Hematopoietic multipotent progenitor cell treated with erythropoietin and hydrocortisone succinate and interleukin-3 and kit ligand, for 4 days (in vitro differentiated cells): ENCODE results near the gene SUGCT.

ENCODE experiments used
- DNase-seq: peaks from one replicate; pipeline ENCODE4 v3.0.0-alpha.2; 2015

SUGCT gene

DNA sequence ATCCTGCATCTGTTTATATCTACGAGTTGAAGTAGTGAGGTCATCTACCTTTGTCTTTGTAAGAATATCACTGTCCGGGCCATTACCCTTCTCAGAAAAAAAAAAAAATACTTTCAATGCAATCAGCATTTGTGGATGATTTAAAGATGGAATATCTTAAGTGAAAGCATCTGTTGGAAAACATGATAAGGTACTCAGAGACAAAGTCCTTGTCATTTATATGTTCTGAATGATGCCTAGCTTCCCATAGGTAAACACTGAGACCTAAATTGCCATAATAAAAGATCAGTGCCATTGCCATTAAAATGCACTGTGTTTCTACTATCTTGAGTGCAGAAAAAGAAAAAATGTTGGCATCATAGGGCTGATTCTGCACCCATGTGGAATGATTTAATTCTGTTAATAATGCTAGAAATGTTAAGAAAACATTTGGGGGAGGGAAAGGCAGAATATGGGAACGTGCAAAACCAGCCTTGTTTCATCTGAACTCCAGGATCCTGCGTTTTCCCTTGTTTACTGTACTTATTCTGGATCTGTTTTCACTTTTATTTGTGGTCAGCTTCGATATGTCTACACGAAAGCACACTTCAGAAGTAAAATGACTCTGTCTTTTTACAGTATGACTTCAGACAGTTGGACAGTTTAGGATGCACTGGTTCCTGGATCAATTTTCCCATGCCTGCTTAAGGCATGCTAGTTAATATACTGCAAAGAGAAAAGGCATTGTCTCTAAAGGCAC, 669.8 kb downstream of the SUGCT start:
- DNase-seq, result no peak

DNA sequence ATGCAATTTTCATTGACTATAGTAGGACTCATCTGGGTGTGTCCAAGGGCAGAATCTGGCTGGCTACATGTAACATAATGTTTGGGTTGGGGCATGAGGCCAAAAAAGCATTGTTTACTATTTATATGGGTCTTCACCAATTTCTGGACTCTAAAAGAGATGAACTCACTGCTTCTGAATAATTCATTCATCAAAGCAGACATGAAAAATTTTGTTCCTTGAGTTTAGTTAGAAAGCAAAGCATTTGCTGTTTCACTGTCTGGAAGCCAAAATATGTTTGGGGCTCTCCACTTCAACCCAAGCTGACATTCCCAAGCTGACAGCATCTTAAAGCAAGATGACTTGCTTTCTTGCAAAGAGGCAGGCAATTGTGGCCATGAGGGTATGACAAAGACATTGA, 670.6 kb downstream of the SUGCT start:
- DNase-seq, result no peak

DNA sequence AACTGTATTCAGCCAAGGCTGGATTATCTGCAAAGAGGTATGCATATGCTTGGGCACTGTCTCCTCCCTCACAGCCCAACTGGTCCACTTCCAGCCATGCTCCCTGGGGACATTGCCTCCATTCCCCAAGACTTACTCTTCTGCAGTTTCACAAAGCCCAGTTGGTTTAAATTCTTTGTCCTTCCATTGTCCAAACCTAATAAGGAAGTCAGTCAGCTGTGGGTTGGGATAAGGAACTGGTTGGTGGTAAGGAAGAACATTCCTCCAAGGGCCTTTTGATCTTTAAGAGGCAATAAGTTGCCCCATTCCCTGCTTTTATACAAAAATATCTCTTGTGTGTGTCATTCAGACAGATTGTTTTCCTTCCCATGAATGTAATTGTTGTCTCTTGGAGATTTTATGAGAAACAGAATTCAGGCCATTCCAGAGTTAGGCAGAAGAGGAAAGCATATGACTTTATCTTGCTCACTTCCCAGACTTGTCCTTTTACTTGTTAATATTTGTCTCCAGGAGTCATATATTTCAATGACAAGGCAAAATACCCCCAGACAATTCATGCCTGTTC, 673.7 kb downstream of the SUGCT start:
- DNase-seq, result no peak

DNA sequence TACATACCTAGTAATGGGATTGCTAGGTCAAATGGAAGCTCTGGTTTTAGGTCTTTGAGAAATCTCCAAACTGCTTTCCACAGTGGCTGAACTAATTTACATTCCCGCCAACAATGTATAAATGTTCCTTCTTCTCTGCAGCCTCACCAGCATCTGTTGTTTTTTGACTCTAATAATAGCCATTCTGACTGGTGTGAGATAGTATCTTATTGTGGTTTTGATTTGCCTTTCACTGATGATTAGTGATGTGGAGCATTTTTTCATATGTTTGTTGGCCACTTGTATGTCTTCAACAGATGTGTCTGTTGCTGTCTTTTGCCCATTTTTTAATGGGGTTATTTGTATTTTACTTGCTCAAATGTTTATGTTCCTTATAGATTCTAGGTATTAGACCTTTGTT, 675.5 kb downstream of the SUGCT start:
- no peak for DNase-seq

DNA sequence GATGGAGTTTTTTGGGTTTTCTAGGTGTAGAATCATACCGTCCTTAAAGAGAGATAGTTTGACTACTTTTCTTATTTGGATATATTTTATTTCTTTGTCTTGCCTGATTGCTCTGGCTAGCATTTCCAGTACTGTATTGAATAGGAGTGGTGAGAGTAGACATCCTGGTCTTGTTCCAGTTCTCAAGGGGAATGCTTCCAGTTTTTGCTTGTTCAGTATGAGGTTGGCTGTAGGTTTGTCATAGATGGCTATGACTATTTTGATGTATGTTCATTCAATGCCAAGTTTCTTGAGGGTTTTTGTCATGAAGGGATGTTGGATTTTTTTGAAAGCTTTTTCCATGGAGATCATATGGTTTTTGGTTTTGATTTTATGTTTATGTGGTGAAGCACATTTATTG, 676.9 kb downstream of the SUGCT start:
- DNase-seq, result no peak

DNA sequence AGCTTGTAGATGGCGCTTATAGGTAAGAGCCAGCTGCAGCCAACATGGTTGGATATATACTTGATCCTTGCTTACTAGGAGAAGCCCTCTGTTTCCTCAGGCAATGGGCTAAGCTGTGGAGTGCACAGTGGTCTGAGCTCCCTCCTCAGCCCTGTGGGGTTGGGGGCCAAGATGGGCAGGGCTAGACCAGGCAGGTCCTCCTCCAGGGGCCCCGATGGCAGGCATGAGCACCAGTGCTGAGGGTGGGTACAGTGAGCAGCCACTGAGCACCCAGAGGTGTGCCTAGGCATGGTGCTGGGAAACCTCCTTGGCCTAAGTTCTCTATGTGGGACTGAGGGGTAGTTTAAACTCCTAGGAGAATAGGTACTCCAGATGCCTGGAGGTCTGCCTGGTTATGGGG, 680.2 kb downstream of the SUGCT start:
- DNase-seq, result no peak

DNA sequence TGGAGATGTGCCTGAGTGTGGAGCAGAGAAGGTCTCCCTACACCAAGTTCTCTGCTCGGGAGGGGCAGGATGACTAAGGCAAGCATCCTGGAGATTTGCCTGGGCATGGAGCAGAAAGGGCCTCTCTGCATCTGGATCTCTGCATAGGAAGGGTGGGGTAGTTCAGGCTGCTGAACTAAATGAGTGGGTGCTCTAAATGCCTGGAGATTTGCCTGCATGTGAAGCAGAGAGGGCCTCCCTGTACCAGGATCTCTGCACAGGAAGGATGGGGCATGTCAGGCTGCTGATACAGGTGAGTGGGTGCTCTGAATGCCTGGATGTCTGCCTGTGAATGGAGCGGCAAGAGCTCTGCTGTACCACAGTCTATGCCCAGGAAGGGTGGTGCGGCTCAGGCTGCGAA, 680.7 kb downstream of the SUGCT start:
- no peak for DNase-seq

DNA sequence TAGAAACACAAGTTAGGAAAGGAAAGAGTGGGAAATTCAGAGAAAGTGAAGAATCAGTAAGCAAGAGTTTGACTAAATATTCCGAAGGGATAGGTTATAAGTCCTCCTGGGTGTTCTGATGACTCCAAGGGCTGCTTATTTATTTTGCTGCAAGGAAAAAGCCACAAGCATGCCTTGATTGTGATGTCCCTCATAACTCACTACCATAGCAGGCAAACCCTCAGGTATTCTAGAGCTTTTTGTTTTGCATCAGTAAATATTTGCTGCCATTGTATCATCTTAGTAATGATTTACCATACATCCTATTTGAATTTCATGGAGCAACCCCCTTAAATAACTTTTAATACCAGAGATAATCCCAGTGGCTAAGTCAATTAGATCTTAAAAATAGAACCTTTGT, 688.1 kb downstream of the SUGCT start:
- DNase-seq, result no peak

DNA sequence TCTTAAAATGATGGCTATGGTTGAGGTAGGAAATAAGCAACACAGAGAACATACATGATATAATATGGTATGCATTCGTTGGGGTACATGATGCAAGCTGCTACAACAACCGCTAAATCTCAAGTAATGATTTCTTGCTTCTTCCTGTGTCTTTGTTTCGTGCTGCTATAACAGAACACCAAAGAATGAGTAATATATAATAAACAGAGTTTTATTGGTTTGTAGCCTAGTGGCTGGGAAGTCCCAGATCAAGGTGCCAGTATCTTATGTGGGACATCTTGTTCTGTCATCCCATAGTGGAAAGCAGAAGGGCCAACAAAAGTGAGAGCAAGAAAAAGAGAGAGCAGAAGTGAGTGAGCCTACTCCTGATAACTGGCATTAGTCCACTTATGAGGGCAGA, 689.7 kb downstream of the SUGCT start:
- DNase-seq, result no peak

DNA sequence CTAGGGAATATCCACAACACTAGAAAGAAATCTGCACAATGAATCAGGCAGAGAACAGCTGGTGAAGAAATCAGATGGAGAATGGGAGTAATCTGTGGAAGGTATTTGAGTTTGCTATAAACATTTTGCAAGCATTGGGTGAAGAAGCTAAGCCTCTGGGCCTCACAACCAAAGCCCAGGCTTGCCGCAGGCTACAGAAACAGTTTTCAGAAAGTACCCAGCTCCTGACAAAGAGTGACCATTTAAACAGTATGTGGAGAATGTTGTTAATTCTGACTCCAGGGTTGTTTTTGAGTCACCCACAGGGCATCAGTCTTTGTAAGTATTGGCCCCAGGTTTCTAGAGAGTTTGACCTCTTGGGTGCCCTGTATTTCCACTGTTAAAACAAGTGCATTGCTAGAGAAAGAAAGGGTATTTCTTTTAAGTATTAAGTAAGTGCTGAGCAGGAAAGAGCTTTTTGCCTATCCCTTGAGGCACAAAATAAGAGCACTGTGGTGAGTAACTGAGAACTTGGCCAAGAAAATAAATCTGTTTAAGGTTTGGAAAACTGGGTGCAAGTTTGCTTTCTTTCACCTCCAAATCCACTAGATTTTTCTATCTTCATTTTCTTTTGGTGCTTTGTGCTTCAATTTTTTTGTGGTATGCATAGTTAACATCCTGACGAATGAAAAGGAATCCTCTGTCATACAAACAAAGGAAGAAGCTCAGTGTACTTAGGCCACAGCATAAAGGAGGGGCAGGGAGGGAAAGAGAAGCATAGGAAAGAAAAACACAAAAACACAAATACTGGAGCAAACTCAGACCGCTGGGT, 691.8 kb downstream of the SUGCT start:
- DNase-seq, result no peak

DNA sequence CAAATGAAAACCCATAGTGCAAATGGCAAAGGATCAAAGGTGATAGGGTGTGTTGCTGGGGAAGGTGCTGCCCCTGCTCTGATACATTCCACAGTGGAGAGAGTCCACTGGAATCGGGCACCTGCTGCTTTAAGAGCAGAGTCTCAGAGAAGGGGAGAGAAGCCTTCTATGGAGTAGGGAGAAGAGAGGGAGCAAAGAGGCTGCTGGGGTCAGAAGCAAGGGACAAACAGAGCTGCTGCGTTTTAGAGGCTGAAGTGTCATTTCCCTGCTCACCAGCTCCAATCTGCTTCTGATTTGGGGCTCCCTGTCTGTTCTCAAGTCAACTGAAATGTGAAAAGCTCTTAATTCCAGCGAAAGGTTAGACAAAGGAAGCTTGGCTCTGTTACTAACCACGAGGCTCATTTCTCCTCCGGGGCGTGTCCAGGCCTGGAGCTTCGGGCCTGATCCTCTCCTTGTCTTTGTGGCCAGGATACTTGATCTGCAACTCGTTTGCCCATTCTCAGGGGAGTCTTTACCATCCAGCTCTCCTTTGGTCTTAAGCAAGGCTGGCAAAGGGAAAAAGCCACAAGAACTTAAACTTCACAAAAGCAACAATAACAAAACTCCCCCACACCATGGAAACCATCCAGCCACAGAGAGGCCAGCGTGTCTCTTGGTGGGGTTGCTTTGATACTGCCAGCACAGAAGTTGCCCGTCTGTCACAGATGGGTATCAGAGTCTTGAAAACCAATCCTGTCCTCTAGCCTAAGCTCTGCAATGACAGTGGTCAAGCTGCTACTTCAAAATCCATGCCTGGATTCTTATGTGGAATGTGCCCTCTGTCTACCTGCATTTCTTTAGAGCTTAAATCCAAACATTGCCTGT, 692.6 kb downstream of the SUGCT start:
- no peak for DNase-seq

DNA sequence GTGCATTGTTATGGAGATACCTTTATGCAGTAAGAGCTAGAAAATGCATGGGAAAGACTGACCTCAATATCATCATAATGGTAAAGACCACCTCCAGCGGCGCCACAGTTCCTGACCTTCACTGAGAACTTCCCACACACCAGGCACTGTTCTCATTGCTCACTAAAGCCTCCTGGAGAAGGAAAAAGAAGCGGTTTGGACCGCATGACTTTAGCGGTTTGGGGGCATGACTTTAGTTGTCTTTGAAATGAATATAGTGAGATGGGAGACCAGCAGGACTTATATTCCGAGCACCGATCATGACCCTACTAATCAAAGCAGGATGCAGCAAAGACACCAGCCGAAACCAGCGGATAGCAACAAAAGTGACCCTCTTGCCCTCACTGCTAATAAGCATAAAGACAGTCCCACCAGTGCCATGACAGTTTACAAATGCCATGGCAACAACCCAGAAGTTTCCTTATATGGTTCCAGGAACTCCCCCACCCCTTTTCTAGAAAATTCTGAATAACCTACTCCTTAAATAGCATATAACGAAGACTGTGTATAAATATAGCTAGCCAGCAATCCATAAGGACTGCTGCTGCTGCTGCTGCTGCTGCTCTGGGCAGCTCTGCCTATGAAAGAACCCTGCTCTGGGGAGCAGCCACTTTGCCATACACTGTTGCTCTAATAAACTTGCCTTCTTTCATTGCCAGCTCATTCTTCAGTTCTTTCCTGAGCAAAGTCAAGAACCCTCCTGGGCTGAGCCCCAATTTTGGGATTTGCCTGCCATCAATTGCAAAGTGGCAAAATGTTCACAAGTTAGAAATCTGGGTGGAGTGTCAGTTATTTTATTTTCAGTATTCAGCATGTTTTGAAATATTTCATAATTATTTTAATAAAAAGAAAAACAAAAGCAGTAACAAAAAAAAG, 694.1 kb downstream of the SUGCT start:
- no peak for DNase-seq

DNA sequence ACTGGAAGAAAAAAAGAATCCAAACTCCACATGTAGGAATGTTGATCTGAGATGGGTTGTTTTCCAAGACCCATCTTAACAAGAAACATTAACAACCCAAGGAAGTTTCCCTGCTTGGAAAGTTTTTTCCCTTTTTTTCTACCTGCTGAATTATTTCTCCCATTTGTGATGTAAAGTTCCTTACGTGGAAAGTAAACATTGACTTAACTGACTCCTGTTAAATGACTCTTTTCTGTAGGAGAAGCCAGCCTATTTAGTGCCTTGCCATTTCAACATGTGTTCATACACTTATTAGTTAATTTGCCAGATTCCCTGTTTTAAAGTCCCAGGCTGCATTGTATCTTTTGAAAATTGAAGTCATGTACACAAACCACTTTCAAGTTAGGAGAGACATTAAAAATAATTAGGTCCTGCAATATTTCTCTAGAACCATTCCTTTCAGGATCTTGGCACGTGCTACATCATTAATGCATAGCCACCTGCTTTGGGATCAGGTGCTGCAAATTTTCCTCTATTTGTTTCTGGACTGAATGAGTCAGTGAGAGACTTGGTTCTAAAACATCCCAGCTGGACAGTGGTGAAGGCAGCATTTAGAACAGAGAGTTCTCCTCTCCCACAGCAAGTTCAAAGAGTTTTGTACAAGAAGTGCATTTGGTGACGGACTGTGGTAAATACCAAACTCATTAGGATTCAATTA, 698.5 kb downstream of the SUGCT start:
- DNase-seq, result no peak

DNA sequence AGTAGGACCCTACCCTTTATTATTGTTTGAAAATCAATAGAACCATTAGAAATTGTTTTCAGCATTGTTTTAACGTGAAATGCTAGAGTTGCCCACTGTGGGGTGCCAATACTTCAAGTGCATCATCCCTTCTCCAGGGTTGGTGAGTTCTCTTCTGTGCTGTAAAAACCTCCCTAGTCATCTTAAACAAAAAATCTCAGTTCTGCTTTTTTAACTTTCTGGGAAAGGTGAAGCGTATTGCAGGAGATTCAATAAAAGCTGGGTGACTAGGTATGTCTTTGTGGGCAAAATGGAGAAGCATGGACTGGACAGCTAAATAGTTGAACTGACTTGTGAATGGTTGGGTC, 699.1 kb downstream of the SUGCT start:
- DNase-seq, result peak; percentile 4

DNA sequence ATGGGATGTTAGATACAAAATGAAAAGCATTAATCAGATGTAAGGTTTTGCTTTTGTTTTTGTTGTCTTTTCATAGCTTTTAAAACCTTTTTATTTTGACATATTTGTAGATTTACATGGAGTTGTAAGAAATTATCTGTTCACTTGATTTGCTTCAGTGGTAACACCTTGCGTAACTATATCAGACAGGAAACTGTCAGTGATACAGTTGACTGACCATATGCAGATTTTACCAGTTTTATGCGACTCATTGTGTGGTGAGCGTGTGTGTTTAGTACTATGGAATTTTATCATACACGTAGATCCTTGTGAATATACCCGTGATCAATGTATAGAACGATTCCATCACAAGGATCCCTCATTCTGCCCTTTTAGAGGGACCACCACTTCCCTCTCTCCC, 701.4 kb downstream of the SUGCT start:
- peak; percentile 42 for DNase-seq

DNA sequence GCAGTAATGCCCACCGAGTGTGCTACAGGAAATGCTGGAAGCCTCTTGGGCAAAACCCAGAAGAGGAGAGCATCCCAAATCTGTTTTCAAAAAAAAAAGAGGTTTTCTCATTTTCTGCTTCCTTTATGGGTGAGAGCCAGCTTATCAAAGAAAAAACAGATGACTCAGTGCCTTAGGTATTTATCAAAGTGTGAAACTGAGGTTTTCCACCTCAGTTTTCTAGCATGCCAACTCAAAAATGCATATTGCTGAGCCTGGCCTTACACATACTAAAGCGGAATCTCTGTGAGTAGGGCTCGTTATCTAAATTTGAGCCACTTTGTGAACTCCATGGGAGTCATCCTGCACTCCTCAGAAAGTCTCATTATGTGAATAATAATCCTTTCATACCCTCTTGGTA, 705.1 kb downstream of the SUGCT start:
- DNase-seq, result no peak

DNA sequence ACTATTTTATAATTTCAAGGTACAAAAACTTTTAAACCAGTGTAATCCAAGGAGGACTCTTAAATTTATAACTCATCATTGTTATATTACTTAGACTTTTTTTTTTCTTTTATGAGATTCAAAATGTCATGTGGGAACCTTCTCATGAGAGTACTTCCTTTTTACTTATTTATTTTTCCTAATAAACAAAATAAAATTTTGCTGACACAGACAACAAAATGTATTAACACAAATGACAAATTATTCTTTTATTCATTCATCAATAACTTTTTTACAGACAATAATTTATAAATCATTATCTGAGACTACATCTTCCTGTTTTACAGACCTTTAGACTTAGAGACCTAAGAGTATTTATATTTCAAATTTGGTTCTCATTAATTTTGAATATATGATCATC, 706.2 kb downstream of the SUGCT start:
- no peak for DNase-seq

DNA sequence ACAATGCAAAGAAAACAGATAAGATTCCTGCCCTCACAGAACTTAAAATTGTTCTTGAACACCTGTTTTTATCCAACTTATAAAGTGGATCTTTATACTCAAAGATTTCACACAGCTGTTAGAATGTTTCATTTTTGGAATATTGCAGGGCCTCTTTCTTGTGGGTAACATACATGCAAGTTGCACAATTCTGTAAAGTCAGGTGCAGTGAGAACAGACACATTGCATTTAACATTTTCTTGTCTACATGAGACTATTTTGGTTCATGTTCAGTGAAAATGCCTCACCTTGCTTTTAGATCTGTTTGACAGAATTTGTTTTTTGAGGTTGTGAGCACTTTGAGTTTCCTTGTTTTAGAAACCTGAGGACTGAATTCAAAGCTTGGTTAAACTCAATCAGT, 707.8 kb downstream of the SUGCT start:
- no peak for DNase-seq

DNA sequence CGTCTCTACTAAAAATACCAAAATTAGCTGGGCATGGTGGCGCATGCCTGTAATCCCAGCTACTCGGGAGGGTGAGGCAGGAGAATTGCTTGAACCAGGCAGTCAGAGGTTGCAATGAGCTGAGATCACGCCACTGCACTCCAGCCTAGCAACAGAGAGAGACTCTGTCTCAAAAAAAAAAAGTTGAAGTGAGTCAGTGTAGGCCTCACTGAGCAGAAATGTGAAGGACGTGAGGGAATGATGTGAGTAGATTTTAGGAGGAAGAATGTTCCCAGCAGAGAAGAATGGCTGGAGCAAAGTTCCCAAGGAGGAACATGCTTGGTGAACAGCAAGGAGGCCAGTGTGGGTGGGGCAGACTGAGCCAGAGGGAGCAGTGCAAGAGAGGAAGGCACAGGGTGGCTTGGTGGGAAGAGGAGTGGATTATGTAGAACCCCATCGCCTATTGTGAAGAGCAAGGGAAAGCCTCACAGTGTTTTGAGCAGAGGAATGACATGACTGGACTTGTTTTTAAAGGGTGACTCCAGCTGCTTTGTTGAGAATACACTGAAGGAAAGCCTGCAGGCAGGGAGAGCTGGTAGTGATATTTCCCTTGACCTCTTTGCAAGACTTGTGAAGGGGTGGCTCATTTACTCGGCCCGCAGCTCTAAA, 708.7 kb downstream of the SUGCT start:
- DNase-seq, result no peak

DNA sequence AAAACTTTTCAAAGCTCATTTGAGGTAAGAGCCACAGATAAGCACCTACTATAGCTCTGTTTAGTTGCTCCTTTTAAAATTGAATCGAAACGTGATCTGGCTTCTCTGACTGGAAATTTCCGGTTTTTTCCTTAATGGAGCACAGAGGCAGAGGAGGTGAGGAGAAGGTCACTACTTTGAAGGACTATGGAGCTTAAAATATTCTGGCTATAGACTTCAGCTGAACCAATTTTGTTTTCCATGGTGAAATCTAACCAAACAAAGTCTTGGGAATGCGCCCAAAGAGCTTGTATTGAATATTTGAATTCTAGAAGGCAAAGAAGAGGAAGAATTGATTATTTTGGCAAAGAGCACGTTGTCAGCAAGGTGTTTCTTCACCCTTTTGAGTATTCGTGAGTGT, 711.1 kb downstream of the SUGCT start:
- no peak for DNase-seq

DNA sequence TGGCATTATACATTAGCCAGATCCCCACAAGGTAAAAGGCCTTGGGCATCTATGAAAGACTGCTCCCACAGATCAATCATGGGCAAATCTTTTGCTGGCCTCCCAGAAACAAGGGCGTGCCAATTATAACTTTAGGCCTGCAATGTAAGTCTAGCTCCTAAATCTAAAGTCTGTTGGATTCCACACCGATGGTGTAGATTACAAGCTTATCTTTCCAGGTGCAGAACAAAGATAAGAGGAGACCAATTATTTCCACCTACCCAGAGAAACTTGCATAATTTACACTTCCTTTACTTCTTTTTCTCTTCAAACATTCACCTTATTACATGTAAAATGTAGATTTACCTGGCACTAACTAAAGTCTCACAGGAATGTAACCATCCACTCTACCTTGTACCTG, 713.1 kb downstream of the SUGCT start:
- peak; percentile 17 for DNase-seq
